ENCODE results near the gene SREBF1. TPM values are rescaled to one million over a fixed set of nuclear protein-coding genes. Genes with fewer than 3 reads are reported as not detected.
A peak's percentile ranks its signal among the peaks of the same experiment; 100 is the strongest.

Gene SREBF1
- total RNA-seq, 1 experiment from 2014 or later, result 65.4 TPM

- no peak for DNase-seq (ENCODE audit: low read depth)
Observed at GRCh38 chr17:17842111-17842876, 5.5 kb upstream of the SREBF1 start.

DNA sequence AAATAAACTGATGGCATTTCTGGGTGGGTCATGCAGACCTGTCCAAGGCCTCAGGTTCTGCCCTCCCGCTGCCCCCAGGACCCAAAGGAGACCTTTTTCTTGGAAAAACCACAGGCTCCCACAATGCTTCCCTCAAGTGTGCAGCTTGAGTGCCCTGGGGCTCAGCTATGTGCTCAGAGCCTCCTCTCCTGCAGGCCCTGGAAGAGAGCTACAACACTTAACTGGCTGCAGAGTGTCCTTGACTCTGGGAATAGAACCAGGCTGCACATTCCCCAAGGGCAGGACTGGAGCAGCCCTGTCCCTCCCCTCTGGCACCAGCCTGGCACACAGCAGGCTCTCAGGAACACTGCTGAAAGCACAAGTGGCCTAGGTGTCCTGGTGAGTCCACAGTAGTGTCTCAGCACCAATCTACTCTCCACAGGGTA, 4.8 kb upstream of the SREBF1 start:
- DNase-seq (ENCODE audit: low read depth), result no peak

DNA sequence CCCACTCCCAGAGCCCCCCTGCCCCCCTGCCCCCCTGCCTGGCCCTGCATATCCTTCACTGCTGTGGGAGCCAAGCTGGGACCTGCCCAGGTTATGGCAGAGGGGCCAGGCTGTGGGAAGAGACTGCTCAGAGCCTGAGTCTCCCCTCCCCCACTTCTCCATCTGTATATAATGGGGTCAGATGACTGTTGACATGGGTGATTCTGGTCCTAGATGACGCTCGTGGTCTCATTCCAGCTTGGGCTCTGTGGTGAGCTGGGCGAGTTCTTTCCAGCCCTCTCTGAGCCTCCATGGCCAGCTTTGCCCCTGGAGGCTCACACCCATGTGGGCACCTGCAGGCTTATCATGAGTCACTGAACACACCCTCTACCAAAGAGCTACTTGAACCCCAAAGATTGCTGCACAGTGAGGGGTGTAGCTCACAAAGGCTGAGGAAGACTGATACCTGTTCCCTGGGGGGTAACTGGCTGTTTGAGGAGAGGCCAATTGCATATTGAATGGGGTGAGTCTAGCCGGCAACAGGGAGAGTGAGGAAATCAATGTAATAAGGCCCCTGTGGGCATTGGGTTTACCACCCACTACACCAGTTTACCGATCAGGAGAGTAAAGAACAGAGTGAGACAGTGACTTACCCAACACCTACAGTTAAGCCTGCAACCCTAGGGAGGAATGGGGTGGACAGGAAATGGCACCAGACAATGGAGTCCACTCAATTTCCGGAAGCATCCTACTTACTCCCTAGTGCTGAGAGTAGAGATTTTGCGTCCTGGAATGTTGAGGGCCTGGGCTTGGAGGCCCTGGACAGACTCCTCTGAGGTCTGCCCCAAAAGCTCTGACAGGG, 4.2 kb upstream of the SREBF1 start:
- peak; percentile 39 for DNase-seq (ENCODE audit: low read depth)

DNA sequence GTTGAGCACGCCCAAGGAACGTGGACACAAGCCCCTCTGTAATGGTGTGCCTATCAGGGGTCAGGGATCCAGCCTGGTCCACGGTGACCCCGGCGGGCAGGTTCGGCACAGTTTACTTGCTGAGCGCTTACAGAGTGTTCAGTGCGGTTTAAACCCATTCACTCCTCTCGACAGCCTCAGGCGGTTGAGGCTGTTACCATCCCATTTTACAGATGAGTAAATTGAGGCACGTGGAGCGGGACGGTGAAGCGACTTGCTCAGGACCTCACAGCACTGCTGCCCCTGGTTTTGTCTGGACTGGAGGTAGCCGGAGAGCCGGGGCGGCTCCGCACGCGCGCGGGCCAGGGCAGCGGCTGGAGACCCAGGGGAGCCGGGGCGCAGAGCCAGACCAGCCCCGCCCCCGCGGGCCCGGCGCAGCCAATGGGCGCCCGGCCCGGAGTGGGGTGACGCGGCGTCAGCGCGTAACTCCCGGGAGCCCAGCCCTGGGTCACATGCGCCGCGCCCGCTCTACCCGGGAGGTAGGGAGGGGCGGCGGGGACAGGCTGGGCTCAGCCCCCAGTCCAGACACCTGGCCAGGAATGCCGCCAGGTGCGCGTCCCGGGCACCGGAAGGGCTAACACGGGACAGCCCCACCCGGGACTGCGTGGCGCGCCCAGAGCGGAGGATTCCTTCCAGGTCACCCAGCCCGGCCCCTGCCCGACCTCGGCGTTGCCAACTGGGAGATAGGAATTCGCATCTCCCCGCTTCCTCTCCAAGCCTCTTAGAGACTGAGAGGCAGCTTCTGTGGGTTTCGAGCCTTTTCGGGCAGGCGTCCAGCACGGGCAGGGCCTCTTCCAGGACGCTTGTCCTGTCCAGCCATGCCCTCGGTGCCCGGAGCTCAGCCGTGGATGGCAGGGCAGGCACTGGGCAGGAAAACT, 3.3 kb upstream of the SREBF1 start:
- peak; percentile 89 for DNase-seq (ENCODE audit: low read depth)

- peak; percentile 66 for DNase-seq (ENCODE audit: low read depth)
Observed at GRCh38 chr17:17837966-17838962, 1.5 kb upstream of the SREBF1 start.

- peak; percentile 61 for DNase-seq (ENCODE audit: low read depth)
Observed at GRCh38 chr17:17837380-17837821, 615 bp upstream of the SREBF1 start.

GRCh38 chr17:17836250-17836817, 452 bp downstream of the SREBF1 start:
- peak; percentile 91 for DNase-seq (ENCODE audit: low read depth)

DNA sequence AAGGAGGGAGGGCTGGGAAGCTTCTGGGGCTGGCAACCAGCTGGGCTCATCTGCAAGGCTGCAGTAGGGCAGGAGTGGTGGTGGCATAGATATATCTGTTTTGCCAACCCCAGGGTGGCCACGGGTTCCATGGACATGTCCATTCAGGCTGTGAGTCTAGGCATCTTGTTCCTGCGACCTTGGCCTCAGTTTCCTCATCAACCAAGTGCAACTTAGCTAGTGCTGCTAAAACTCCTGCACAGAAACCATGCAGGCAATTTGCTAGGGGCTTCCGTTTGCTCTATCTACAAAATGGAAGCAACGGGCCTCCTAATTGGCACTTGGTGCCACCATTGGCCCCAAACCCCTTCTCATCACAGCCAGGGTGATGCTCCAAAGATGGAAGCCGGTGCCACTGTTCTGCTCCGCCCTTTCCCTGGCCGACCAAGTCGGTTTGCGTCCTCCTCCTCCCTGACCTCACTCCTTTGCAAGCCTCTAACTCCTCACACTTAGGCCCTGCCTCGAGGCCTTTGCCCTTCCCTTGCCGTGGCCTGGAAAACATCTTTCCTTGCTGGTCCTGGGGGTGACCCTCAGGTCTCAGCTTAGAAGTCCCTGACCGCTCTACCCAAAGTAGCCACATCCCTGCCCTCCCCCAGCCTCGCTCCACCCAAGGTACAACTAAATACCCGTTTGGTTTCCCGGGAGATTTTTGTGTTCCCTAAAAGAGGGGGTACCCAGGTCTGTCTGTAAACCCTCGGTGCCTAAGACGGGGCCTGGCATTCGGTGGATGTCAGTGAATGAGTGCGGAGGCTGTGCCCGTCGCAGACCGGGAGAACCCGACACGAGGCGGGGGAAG, 1.2 kb downstream of the SREBF1 start:
- no peak for DNase-seq (ENCODE audit: low read depth)

- DNase-seq (ENCODE audit: low read depth), result no peak
Observed at GRCh38 chr17:17834974-17835373, 1.8 kb downstream of the SREBF1 start.

- no peak for DNase-seq (ENCODE audit: low read depth)
Observed at GRCh38 chr17:17833658-17834357, 3.0 kb downstream of the SREBF1 start.

DNA sequence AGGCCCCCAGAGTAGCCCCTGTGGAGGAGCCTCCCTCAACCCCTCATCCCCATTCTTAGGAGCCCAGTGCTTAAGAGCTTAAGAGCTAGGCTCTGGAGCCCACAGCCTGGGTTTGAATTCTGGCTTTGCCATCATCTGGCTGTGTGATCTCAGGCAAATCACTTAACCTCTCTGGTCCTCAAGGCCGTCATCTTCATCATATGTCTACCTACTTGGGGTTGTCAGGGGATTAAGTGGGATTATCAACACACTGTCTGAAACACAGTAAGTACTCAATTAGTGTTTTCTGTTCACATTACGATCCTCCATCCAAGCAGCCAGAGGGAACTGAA, 4.8 kb downstream of the SREBF1 start:
- DNase-seq (ENCODE audit: low read depth), result no peak

- no peak for DNase-seq (ENCODE audit: low read depth)
Observed at GRCh38 chr17:17831208-17832031, 5.4 kb downstream of the SREBF1 start.

- no peak for DNase-seq (ENCODE audit: low read depth)
Observed at GRCh38 chr17:17830740-17831207, 6.0 kb downstream of the SREBF1 start.

DNA sequence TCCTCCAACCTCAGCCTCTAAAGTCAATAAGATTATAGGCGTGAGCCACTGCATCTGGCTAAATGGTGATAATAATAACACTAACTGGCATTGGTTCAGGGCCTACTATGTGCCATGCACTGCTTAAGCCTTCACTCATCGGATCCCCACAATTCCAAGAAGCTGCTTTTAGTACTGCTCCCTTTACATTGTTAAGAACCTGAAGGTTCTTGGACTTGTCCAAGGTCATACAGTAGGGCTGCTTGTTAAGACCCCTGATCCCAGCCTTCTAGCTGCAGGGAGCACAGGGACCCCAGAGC, 6.6 kb downstream of the SREBF1 start:
- DNase-seq (ENCODE audit: low read depth), result no peak

DNA sequence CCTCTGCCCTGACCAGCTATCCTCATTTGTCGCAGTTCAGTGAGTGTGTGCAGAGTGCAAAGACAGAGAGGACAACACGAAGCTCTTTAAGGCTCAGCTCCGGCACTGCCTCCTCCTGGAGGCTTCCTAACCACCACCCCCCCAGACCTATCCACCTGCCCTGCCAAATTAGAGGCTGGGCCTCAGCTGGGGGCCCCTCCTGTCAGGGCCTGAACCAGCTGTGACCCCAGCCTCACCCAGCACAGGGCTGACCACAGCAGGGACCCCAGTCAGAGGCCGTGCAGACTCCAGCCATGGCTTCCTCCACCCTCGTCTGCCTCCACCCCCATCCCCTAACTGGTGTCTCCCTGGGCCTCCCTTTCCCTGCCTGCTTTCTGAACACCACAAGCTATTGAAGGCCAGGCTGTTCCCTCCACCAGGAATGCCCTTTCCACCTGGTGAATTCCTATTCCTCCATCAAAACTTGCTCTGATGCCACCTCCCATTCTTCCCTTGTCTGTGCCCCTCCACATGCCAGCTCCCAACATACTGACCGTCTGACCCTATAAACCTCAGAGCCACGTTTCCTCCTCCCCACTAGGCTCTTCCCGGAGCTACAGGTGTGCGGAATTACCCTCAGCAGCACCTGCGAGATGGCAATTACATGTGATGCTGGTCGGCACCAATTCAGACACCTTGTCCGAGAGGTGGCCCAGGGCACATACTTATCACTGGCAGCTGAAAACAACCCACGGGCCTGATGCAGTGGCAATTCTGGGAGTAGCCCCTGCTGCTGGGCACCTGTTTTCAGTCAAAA, 8.8 kb downstream of the SREBF1 start:
- DNase-seq (ENCODE audit: low read depth), result no peak

GRCh38 chr17:17826942-17827785, 9.6 kb downstream of the SREBF1 start:
- DNase-seq (ENCODE audit: low read depth), result no peak

Measured in HT1080 (cell line).